ENCODE measurements around the gene ZNF74. TPM values are rescaled to one million over a fixed set of nuclear protein-coding genes. Genes with fewer than 3 reads are reported as not detected.
"Not testable (repeated sequence)": the region's sequence is repeated elsewhere in the genome, so short reads cannot be mapped to it uniquely, and the experiment has no call there.

ZNF74 gene
- total RNA-seq (11.6 and 13.0 TPM in 2 replicates), polyA plus RNA-seq (8.8 and 11.6 TPM in 2 replicates), polyA minus RNA-seq (13.5 and 14.5 TPM in 2 replicates)
- 5.9 TPM for total RNA-seq (2013)

DNA sequence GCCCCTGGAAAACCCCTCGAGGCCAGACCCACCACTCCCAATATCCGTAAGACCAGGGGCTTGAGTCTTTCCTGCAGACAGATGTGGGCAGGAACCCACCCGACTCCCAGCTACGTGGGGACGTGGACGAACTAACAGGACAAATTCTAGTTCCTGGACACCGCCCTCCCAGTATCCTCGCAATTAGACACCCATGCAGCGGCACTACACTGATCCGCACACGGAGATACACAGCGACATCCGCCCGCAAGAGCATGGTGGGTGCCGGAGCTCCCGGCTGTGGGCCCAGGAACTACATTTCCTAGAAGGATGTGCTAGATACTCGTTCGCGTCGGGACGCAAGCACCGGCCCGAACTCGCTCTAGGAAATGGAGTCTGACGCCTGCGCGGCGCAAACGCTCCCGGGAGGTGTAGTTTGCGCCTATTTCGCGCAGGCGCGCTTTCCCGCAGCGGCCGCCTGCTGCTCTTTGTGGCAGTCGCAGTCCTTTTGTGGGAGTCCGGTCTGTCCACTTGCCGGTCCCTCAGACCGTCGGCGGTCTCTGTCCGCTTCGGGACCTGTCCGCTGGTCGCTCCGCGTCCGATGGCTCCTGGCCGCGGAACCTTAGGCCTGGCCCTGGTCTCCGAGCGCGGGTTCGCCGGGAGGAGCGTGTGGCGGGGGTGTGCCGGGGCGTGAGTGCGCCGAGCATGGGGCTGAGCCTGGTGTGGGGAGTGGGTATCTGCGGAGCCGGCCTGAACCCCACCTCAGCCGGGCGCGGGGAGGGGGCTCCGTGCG lies at the start of gene ZNF74:
Gene ZNF74 (plus strand): TSS at position 447 of the 772 bp plus-strand sequence. CDS start 478 bp downstream, outside the sequence.
- CTCF ChIA-PET, result interaction anchor here (0.5 to 1.2 kb wide), 4 partner anchors 24 to 324 kb away, joined by 3 to 6 read pairs (median 3); no protein-coding TSS in a partner anchor

DNA sequence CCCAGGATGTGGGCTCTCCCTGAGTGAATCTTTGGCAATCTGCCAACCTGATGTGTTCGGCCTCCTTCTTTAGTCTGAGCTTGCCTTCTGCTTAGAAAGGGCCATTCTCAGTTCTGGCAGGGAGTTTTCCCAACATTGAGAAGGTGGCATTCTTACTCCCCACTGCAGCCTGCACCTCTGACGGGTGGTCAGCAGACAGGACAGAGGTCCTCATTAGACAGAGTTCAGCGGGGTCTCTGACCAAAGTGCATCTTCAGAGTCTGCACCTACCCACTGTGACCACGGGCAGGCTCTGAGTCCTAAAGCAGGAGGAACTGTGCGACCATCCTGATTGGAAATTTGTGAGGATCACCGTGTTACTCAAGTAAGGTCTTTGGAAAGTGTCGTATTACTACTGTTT lies 47.4 kb upstream of the ZNF74 start:
- H3K4me1 Mint-ChIP-seq; H2AFZ ChIP-seq (ENCODE audit: insufficient read depth, low read depth, low read length, poor library complexity, severe bottlenecking); H3K79me2 ChIP-seq (ENCODE audit: control insufficient read depth, insufficient read depth, low read length); H3K27ac Mint-ChIP-seq; intact Hi-C loops (cut with micrococcal nuclease); H3K36me3 ChIP-seq (replicated peaks in 1 of 2; ENCODE audit: control extremely low read depth in 1 of 2, control insufficient read depth in 1 of 2, extremely low read depth in 1 of 2, insufficient read depth in 2 of 2, low read length in 1 of 2); ATAC-seq (ENCODE audit: low read depth); H3K4me3 Mint-ChIP-seq; H3K4me1 ChIP-seq (ENCODE audit: control insufficient read depth in 2 of 2, insufficient read depth in 2 of 2, low read length in 2 of 2); H3K27me3 ChIP-seq (replicated peaks in 1 of 4; ENCODE audit: control extremely low read depth in 1 of 4, control insufficient read depth in 3 of 4, insufficient read depth in 4 of 4, low read length in 3 of 4); H3K27ac ChIP-seq (ENCODE audit: low read length in 2 of 2); DNase-seq; H3K27me3 Mint-ChIP-seq; H3K9me3 ChIP-seq (ENCODE audit: control extremely low read depth in 1 of 3, control insufficient read depth in 2 of 3, insufficient read depth in 1 of 3, low read length in 2 of 3); H3K4me2 ChIP-seq (replicated peaks; ENCODE audit: low read depth, low read length, poor library complexity, severe bottlenecking); POLR2A ChIA-PET; H4K20me1 ChIP-seq (ENCODE audit: control insufficient read depth, insufficient read depth, low read length, poor library complexity, severe bottlenecking); H3K4me3 ChIP-seq (ENCODE audit: control extremely low read depth in 1 of 5, extremely low read depth in 1 of 5, insufficient read depth in 1 of 5, low read depth in 2 of 5, low read length in 4 of 5); H3K9ac ChIP-seq (ENCODE audit: low read length); CTCF ChIA-PET; H3K9me3 Mint-ChIP-seq (ENCODE audit: insufficient read depth): not testable (repeated sequence)
- no CpG with 5 or more reads among the region's 7 CpGs for WGBS (ENCODE audit: insufficient coverage)

More for the DNA sequence above, at the start of gene ZNF74:
- H3K4me3 Mint-ChIP-seq, result peak within 1 kb of the TSS; percentile 97
- H3K4me1 ChIP-seq (ENCODE audit: control insufficient read depth in 2 of 2, insufficient read depth in 2 of 2, low read length in 2 of 2), result peaks cover 10 to 19% of the 10 kb centered on the region in 2 donors
- no peaks in the 10 kb centered on the region for H3K27me3 ChIP-seq (replicated peaks in 1 of 4; ENCODE audit: control extremely low read depth in 1 of 4, control insufficient read depth in 3 of 4, insufficient read depth in 4 of 4, low read length in 3 of 4)
- H3K9me3 ChIP-seq (ENCODE audit: control extremely low read depth in 1 of 3, control insufficient read depth in 2 of 3, insufficient read depth in 1 of 3, low read length in 2 of 3), result peaks cover 0 to 6% (median 0%) of the 10 kb centered on the region in 3 donors
- DNase-seq, result peak; percentile 88
- no peaks in the 10 kb centered on the region for H3K27me3 Mint-ChIP-seq
- H3K27ac Mint-ChIP-seq, result peak within 1 kb of the TSS; percentile 95
- TF ChIP-seq, protein P1, sequence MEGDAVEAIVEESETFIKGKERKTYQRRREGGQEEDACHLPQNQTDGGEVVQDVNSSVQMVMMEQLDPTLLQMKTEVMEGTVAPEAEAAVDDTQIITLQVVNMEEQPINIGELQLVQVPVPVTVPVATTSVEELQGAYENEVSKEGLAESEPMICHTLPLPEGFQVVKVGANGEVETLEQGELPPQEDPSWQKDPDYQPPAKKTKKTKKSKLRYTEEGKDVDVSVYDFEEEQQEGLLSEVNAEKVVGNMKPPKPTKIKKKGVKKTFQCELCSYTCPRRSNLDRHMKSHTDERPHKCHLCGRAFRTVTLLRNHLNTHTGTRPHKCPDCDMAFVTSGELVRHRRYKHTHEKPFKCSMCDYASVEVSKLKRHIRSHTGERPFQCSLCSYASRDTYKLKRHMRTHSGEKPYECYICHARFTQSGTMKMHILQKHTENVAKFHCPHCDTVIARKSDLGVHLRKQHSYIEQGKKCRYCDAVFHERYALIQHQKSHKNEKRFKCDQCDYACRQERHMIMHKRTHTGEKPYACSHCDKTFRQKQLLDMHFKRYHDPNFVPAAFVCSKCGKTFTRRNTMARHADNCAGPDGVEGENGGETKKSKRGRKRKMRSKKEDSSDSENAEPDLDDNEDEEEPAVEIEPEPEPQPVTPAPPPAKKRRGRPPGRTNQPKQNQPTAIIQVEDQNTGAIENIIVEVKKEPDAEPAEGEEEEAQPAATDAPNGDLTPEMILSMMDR (IDR thresholded peaks at IDR 0.05), result no peak
- TF ChIP-seq EZH2 (IDR thresholded peaks at IDR 0.05; ENCODE audit: borderline replicate concordance, insufficient read depth, low read depth, low read length, poor library complexity, severe bottlenecking), result no peak
- H3K9me3 Mint-ChIP-seq (ENCODE audit: insufficient read depth), result no peaks in the 10 kb centered on the region
- peak; percentile 95 for ATAC-seq (ENCODE audit: low read depth)
- H3K9ac ChIP-seq (ENCODE audit: low read length), result peak within 1 kb of the TSS; percentile 87
- H4K20me1 ChIP-seq (ENCODE audit: control insufficient read depth, insufficient read depth, low read length, poor library complexity, severe bottlenecking), result no peaks in the 10 kb centered on the region
- intact Hi-C loops (cut with micrococcal nuclease), result loop anchor here (2.0 to 5.0 kb wide), 2 partner anchors 69 to 463 kb away; partner anchors contain the start of genes PI4KA and SNAP29
- peak within 1 kb of the TSS; percentile 100 for H2AFZ ChIP-seq (ENCODE audit: insufficient read depth, low read depth, low read length, poor library complexity, severe bottlenecking)
- peak within 1 kb of the TSS; percentile 47 to 77 for H3K27ac ChIP-seq (ENCODE audit: low read length in 2 of 2)
- H3K4me2 ChIP-seq (replicated peaks; ENCODE audit: low read depth, low read length, poor library complexity, severe bottlenecking), result peak within 1 kb of the TSS; percentile 89
- H3K36me3 ChIP-seq (replicated peaks in 1 of 2; ENCODE audit: control extremely low read depth in 1 of 2, control insufficient read depth in 1 of 2, extremely low read depth in 1 of 2, insufficient read depth in 2 of 2, low read length in 1 of 2), result no peaks in the 10 kb centered on the region
- 2% methylated on average over 71 of the region's 71 CpGs for WGBS (ENCODE audit: insufficient coverage)
- H3K4me3 ChIP-seq (ENCODE audit: control extremely low read depth in 1 of 5, extremely low read depth in 1 of 5, insufficient read depth in 1 of 5, low read depth in 2 of 5, low read length in 4 of 5), result peak within 1 kb of the TSS; percentile 53 to 86 (median 74)
- POLR2A ChIA-PET, result interaction anchor here (1.0 to 1.4 kb wide), 2 partner anchors 70 to 309 kb away, joined by 3 to 5 read pairs; no protein-coding TSS in a partner anchor
- peaks cover 29% of the 10 kb centered on the region for H3K4me1 Mint-ChIP-seq
- H3K79me2 ChIP-seq (ENCODE audit: control insufficient read depth, insufficient read depth, low read length), result peaks cover 18% of the 10 kb centered on the region

DNA sequence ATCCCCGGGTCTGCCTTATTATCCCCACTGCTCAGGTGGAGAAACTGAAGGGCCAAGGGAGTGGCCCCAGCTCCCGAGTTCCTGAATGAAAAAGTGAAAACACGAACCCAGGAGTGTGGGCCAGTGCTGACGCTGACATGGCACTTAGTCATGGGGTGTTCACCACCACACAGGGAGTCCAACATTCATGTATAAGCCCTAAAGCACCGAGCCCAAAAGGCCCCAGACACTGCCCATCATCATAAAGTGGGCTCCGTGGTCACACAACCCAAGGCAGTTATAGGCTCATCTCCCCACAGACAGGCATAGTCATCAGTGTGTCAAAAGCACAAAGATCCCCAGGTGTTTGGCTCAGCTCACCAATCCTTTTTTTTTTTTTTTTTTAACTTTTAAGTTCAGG lies 41.4 kb upstream of the ZNF74 start:
- H3K9me3 ChIP-seq (ENCODE audit: control extremely low read depth in 1 of 3, control insufficient read depth in 2 of 3, insufficient read depth in 1 of 3, low read length in 2 of 3); CTCF ChIA-PET; H4K20me1 ChIP-seq (ENCODE audit: control insufficient read depth, insufficient read depth, low read length, poor library complexity, severe bottlenecking); H3K27ac ChIP-seq (ENCODE audit: low read length in 2 of 2); H3K9me3 Mint-ChIP-seq (ENCODE audit: insufficient read depth); H2AFZ ChIP-seq (ENCODE audit: insufficient read depth, low read depth, low read length, poor library complexity, severe bottlenecking); H3K9ac ChIP-seq (ENCODE audit: low read length); H3K4me3 Mint-ChIP-seq; H3K4me1 Mint-ChIP-seq; H3K4me1 ChIP-seq (ENCODE audit: control insufficient read depth in 2 of 2, insufficient read depth in 2 of 2, low read length in 2 of 2); H3K79me2 ChIP-seq (ENCODE audit: control insufficient read depth, insufficient read depth, low read length); H3K27me3 ChIP-seq (replicated peaks in 1 of 4; ENCODE audit: control extremely low read depth in 1 of 4, control insufficient read depth in 3 of 4, insufficient read depth in 4 of 4, low read length in 3 of 4); H3K27ac Mint-ChIP-seq; DNase-seq; POLR2A ChIA-PET; ATAC-seq (ENCODE audit: low read depth); H3K4me2 ChIP-seq (replicated peaks; ENCODE audit: low read depth, low read length, poor library complexity, severe bottlenecking); intact Hi-C loops (cut with micrococcal nuclease); H3K36me3 ChIP-seq (replicated peaks in 1 of 2; ENCODE audit: control extremely low read depth in 1 of 2, control insufficient read depth in 1 of 2, extremely low read depth in 1 of 2, insufficient read depth in 2 of 2, low read length in 1 of 2); H3K27me3 Mint-ChIP-seq; H3K4me3 ChIP-seq (ENCODE audit: control extremely low read depth in 1 of 5, extremely low read depth in 1 of 5, insufficient read depth in 1 of 5, low read depth in 2 of 5, low read length in 4 of 5): not testable (repeated sequence)
- 88% methylated on average over 5 of the region's 6 CpGs for WGBS (ENCODE audit: insufficient coverage)

Measured in B cell (primary cell).